Panc1 (cell line): ENCODE results near the gene ARSG.
"Not testable (repeated sequence)": the region's sequence is repeated elsewhere in the genome, so short reads cannot be mapped to it uniquely, and the experiment has no call there.

ENCODE experiments used
- CTCF ChIP-seq: fragments of 450-650 bp; IDR thresholded peaks from 2 replicates; pipeline ENCODE4 v1.5.1; 2017; ENCODE audit warnings: mild to moderate bottlenecking
- POLR2AphosphoS5 ChIP-seq: IDR thresholded peaks from 2 replicates; pipeline ENCODE4 v1.6.1; 2012; ENCODE audit warnings: mild to moderate bottlenecking, low read depth, low read length, moderate library complexity
- REST ChIP-seq, 2 experiments: IDR thresholded peaks; 2 replicates each; pipeline ENCODE4 v1.6.1; 2011 to 2012; ENCODE audit warnings: low read depth in 2 of 2, control low read depth in 1 of 2, low read length in 1 of 2, mild to moderate bottlenecking in 1 of 2, moderate library complexity in 1 of 2; ENCODE audit not compliant: insufficient read depth in 1 of 2
- SIN3A ChIP-seq: IDR thresholded peaks from 2 replicates; pipeline ENCODE4 v1.6.1; 2012; ENCODE audit warnings: low read depth, mild to moderate bottlenecking, low read length, moderate library complexity, borderline replicate concordance; ENCODE audit not compliant: insufficient read depth
- TCF7L2 ChIP-seq: IDR thresholded peaks from 2 replicates; pipeline ENCODE4 v1.6.1; 2011; ENCODE audit warnings: mild to moderate bottlenecking, low read depth, low read length, inconsistent platforms

- TF ChIP-seq CTCF; TCF7L2; POLR2AphosphoS5; REST (IDR thresholded peaks at IDR 0.05; ENCODE audit: insufficient read depth in 1 of 2, low read depth in 2 of 2, low read length in 1 of 2); SIN3A: not testable (repeated sequence)
Observed at GRCh38 chr17:68331932-68332331, 40.6 kb downstream of the ARSG start.
